MV-4-11 (cell line): Measurements from ENCODE around the gene FBXL7.
"Not testable (repeated sequence)": the region's sequence is repeated elsewhere in the genome, so short reads cannot be mapped to it uniquely, and the experiment has no call there.

Experiments used
- DNase-seq: peaks from one replicate; lab custom pipeline; 2025; lab: John Stamatoyannopoulos, UW

The FBXL7 gene

DNA sequence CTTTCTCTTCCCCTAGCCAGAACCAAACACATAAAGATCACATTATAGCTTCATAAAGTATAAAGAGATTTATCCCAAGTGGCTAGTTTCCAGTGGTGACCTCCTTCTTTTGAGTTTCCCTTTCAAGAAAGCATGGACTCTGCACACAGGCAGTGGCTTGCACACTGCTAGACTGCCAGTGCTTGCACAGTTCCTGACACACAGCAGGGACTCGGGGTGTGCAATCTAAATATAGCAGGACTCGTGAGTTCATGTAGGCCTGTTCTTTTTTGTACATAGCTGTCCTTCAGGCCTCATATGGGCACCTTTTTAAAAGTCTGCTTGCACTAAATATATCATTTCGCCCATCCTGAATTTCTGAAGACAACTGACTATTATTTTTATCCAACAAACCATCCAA lies 308.6 kb downstream of the FBXL7 start:
- DNase-seq, result no peak

DNA sequence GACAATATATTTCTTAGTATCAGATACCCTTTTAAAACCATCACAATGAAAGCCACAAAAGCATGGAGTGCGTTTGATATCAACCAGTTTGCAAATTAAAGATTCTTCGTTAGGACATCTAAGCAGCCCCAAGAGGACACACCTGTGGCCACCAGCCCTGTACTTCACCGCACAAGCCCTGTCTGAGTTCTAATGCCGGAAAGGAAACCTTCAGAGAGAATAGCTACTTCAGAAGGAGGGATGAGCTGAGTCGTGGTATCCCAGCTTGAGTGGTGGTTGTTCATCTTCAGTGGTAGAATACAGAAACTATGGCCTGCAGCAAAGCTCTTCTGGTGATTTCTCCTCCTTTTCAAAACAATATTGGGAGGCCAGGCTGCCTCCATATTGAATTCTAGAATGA lies 319.6 kb downstream of the FBXL7 start:
- no peak for DNase-seq

DNA sequence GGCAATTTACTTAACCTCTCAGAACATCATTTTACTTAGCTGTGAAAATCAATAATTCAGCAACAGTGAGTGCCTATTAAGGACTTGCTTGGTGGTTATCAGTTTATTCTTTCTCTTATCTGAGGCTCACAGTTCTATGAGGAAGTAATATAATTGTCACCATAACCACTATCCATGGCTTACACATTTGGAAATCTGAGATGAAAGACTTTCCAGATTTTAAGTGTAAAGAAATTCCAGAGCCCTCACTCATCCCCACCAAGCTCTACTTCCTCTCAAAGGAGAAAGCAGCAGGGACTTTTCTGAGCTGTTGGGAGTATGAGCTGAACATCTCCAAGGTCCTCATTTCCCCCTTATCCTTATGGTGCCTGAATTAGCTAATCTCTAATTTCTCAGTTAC lies 321.5 kb downstream of the FBXL7 start:
- no peak for DNase-seq

DNA sequence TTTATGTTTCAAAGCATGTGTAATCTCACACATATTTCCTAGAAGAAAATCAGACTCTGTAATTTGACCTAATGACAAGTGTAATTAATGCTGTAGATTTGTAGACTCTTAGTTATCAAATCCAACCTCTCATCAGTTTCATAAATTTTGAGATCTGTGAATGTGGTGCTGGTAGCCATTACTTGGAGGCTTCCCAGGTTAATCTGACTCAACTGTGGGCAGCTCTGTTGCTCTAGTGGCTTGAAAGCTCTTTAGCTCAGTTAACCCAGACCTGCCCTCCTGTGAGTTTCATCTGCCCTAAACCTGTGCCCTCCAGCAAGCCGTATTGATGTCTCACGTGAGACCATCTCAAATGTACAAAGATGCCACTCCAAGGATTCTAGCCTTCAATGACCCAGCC lies 323.4 kb downstream of the FBXL7 start:
- DNase-seq, result no peak

DNA sequence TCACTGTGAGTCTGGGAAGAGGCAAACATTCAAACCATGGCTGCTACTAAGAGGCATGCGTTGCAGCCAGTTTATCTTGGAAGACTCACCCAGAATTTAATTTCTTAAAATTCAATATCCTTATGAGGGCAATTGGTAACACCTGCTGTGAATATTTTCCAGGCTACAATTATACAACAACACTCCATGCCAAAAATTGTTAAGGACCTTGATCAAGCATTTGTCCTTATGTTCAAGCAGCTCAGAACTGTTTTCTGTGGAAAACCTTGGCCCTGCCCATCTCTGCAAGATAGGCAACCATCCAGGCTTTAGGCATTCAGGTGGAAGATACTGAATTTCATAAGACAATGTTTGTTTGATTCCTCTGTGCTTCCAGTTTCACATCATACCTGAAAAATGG lies 327.8 kb downstream of the FBXL7 start:
- no peak for DNase-seq

DNA sequence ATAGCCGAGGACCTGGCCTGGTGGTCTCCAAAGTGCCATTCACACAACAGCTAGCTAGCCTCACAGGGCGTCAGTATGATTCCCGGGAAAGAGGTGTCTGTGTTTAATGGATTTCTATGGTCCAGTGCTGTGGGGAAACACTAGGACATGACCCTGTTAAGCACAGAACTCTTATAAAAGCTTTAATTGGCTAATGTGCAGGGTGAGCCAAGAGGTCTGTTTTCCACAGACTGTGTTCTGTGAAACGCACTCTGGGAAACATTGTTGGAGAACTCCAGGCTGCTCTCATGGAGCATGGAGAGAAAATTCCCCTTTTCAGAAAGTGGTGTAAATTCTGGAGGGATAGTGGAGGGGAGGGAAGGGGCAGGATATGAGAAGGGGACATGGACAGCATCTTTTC lies 331.4 kb downstream of the FBXL7 start:
- no peak for DNase-seq

DNA sequence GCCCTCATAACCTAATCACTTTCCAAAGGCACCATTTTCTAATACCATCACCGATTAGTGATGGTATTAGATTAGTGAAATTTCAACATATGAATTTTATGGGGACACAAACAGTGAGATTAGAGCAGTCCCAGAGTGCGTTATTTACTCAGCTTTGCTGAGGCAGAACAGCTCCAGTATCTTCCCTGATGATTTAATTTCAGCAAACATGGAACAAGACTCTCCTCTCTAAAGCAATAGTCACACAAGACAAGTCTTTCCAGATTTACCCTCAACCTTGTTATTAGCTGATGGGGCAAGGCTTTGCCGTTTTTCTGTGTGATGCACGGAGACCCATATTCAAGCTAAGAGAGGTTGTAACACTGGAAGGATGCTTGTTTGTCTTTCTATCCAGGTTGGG lies 333.4 kb downstream of the FBXL7 start:
- no peak for DNase-seq

DNA sequence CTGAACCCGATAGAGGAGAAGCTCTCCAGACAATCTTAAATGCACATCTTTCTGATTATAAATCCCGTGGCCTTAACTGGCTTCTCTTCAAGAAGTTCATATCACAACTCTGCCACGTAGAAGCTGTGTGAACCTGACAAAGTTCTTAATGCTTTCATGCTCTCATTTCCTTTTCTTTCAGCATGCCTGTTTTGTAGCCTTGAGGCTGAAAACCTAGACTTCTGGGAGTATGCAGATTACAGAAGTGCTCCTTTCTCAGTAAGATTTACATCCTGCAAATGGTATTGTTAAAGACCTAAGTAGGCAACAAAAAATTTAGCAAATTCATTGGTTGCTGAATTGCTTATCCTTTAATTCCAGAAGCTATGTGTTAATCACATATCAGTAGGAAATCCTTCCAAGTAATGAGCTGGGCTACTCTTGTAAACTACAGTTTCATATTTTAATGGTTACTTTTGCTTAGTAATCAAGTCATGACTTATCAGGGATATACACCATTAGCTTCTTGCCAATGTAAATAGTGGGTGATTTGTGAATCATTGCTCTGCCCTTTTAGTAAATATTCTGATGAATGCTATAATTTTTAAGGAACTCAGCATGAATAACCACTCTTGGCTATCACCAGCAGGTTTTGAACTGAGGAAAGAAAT lies 334.7 kb downstream of the FBXL7 start:
- no peak for DNase-seq

DNA sequence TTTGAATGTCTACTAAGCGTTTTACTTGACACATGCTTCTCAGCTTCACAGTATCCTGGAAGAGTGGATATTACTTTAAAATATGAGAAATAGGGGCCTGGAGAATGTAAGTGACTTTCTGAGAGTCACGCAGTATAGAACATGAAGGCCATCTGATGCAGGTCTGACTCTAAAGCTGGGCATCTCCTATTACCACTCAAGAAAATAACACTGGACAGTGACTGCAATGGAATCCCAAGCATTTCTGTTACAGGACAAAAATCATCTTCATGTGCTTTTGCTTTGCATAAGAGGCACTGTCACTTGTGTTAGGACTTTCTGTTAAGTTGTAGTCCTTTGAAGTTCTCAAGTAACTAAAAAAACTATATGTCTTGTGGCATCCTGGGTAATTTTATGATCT lies 335.5 kb downstream of the FBXL7 start:
- DNase-seq, result no peak

DNA sequence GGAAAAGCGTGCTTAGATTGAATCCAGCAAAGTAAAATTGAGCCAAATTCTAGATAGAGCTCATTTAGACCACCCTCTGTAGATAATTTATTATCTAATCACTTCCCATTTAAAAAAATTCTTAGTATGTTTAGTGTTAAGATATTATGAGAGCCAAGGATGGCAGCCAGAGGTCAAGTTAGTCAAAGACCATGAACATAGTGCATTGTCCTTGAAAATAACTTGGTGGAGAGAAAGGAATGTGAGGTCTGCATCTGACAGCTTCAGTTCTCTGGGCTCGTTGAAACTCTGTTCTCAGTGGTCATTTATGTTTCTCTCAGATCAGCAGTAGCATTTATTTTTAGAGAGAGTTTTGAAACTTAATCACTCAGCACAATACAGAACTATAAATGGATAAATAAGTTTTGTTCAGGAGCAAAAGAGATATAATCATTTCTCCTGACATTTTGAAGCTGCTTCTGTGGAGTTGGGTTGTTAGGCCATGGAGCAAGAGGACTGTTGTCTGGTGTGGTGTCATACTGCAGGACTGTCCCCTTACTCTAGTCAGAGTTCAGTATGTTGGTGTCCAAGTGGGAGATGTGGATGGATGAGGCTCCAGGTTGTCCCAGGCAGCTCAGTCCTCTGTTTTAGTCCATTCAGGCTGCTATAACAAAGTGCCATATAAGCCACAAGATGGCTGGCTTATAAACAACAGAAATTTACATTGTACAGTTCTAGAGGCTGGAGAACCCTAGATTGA lies 337.7 kb downstream of the FBXL7 start:
- no peak for DNase-seq

DNA sequence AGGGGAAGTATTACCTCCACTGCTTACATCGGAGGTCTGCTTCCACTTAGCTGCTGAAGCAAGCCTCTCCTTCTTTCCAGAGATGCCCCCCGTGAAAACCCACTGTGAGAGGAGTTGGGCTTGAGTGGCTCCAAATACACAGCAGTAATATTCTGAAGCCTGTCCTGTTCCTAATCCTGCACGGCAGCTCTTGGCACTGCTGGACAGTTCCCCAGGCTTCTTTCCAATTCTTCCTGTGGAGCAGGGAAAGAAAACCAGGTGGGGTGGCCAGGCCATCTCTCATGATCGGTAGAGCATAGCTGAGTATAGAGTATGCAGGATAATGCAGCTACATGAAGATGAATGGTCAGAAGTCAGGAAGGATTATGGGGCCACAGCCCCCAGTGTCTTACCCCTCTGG lies 344.3 kb downstream of the FBXL7 start:
- no peak for DNase-seq

DNA sequence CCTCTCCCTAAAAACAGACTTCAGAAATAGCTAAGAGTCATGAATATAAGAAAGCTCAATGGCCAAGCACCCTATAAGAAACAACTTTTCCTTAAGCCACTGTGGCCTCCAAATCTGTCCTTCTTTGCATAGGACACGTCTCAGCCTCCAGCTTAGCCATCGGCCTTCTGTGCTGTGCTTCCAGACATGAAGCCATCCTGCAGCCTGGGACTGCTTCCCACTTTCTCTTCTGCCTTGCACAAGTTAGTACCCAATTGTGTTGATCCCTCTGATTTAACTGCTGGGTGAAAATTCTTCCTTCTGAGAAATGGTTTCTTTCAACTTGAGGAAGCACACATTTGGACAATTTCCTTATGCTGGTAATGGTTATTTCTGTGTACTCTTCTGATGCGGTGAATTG lies 344.9 kb downstream of the FBXL7 start:
- no peak for DNase-seq

DNA sequence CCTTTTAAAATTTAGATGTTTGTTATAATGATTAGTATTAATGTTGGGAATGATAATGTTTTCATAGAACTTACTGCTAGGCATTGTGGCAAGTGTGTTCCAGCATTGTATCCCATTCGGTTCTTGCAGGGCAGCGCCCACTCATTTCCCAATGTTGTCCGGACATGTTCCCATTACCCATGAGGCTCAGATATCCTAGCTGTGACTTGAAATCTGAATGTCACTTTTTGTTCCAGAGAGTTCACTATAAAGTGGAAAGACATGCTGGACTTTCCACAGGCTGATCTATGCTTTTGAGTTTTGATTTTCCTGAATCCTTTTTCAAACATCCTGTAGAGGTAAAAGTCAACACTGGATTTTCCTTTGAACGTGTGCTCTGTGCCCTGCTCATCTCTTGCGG lies 350.6 kb downstream of the FBXL7 start:
- no peak for DNase-seq

DNA sequence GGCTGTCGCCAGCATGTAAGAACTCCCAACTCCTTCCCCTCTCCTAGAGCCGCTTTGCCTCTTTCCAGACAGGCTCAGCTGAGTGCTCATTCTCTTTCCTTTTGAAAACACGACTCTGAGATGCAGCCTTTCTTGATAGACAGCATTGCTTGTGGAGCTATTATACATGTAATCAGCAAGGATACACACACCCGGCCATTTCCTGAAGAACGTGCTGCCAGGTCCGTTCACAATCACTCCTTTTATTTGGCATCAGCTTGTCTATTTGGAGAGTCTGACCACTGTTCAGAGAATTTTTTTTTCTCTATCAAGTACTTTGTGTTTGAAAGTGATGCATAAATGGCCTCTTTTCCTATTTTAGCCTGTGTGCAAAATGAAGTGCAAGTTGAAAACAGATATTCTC lies 351.0 kb downstream of the FBXL7 start:
- DNase-seq, result no peak

DNA sequence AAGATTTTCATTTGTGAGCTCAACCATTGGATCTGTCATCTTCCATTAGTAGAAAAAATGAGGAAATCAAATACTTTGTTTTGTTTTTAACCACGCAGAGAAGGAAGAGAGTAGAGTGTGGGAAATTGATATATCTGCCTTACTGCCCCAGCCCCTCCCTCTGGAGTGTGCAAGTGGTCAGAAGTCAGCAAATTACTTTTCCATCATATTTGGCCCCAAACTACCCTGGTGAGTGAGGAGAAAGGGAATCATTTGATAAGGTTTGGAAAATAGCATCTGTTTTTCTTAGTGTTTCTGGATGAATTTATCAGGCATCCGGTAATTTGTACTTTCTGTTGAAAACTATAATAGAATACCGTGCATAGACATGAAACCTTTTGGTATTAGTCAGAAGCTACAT lies 352.2 kb downstream of the FBXL7 start:
- no peak for DNase-seq

DNA sequence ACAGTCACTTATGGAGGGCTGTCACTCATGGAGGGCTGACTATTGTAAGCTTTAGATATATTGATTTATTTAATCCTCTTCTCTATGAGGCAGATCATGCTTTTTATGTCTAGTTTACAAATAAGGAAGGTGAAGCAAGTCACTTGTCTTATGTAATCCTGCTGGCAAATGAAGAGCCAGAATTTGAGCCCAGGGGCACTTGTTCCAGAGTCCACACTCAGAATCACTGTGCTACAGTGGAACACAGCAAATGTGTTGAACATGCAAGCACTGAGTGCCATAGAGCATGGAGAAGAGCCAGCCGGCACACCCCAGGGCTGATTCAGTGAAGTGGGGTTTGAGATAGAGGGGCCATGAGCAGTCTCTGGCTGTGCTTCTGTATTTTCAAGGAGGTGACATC lies 353.0 kb downstream of the FBXL7 start:
- DNase-seq, result no peak

DNA sequence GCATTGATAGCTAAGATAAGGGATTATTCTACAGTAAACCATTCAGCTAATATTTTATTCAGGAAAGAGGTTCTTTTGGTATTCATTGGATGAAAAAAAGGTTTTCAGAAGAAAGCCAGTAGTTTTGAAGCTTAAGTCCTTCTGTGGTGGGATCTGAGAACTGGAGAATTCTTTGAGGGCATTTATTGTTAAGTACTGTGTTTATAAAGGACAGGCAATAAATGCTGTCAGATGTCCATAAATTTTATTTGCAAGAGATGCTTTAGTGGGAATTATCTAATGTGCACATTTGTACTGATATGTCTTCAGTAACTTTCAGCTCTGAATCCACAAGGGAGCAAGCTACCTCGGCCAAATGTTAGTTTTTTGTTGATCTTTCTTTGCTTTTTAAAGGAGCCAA lies 358.3 kb downstream of the FBXL7 start:
- DNase-seq, result no peak

DNA sequence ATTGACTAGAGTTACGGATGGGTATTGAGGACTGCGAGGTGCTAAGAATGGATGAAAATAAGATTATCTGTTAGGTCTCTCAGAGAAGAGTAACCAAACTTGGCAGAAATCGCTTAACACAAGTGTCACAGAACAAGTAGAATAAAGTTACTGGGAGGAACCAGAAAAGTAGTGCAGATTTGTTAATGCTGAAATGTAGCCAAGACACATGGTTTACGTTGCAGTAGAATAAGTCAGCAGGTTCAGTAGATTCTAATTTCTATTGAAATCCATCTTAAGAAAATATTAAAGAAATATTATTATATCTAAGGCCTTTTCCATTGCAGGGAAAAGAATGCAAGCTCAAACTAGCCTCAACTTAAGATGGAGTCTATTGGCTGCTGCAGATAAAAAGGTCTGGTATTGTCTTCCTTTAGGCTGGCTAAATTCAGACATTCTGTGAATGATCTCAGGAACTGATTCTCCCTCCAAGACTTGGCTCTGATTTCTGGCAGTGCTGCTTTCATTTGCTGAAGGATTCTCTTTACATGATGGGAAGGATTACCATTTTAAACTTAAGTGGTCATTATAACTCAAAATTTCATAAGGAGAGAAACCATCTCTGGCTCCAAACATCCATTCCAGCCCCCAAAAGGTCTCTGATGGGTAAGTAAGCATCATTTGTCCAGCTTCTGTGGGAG lies 364.7 kb downstream of the FBXL7 start:
- DNase-seq, result no peak

DNA sequence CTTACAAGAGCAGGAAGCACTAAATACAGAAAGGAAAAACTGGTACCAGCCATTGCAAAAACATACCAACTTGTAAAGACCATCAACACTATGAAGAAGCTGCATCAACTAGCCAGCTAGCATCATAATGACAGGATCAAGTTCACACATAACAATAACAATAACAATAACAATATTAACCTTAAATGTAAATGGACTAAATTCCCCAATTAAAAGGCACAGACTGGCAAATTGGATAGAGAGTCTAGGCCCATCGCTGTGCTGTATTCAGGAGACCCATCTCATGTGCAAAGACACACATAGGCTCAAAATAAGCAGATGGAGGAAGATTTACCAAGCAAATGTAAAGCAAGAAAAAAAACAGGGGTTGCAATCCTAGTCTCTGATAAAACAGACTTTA lies 372.3 kb downstream of the FBXL7 start:
- DNase-seq, result not testable (repeated sequence)

DNA sequence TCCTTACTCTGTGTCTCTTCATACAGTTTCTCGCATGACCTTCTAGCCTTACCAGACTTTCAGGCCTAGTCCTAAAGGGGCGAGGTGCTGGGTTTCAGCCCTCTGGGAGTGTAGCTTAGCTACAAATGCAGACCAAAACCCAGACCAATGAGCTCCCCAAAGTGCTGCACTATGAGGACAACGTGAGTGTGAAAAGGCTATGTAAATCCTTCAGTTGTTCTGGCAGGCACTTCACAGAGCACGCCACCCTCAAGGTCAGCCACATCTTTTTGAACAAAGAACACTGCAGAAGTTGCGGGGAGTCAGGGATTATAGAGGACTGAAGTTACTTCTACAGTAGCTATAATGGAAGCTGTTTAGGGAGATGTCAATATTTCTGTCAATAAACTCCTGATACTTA lies 377.9 kb downstream of the FBXL7 start:
- DNase-seq, result no peak

DNA sequence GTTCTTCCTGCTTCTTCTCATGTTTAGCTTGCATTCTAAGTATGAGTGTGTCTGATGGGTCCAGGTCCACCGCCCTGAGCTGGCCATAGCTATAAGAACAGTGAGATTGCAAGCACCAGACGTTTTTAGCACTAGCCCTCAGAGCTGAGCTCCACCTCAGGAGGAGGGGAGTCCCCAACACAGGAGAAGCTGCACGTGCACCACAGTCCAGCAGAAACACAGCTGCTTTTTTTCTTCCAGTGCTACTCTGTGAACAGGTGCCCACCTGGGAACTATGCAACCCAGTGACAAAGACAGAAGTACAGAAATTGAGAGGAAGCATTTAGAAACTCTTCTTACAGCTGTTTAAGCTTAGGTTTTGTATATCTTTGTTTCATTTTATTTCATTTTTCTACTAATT lies 380.2 kb downstream of the FBXL7 start:
- DNase-seq, result no peak

DNA sequence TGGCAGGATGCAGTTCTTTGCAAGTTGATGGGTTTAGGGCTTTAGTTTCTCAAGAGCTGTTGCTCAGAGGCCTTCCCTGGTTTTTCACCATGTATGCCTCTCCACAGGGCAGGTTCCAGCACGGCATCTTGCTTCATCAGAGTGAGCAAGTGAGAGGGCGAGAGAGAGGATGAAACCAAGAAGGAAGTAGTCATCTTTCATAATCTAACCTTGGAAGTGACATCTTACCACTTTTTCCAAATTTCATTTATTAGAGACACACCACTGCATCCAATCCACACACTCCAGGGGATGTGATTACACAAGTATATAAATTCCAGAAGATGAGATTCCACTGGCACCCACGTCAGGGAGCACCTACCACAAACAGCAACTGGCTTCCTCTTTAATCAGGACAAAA lies 385.2 kb downstream of the FBXL7 start:
- DNase-seq, result no peak

DNA sequence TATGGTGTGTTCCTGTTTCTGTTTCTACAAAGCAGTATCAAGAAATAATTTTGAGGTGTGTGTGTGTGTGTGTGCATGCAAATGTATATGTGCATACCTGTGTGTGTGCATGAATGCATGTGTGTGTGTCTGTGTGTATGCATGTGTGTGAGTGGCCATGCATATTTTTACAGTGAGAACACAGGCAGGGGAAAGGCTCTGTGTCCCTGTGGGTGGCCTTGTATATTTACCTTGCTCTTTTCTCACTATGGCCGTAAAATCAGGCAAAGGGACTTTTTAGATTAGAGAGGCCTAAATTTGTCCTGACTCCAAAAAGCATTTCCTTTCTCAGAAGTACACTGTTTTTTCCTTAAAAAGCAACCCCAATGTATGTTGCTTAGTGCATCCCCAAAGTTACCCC lies 386.2 kb downstream of the FBXL7 start:
- DNase-seq, result no peak

DNA sequence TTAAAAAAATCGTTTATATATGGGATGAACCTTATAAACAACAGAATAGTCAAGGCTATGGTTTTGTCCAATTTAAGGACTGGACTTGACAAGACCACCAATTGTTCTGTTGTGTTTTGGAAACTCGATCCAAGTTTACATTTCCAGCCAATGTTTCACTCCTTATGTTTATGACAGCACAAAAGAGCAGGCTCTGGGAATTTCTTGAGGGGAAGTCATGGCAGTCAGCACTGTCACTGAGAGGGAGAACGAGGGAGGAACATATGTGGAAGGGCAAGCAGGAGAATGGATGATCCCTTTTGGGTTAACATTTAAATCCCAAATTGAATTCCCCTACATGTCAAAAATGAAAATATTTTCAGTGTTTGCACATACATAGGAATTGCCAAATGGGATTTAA lies 387.1 kb downstream of the FBXL7 start:
- no peak for DNase-seq
